ENCODE results near the gene TMTC3.

DNA sequence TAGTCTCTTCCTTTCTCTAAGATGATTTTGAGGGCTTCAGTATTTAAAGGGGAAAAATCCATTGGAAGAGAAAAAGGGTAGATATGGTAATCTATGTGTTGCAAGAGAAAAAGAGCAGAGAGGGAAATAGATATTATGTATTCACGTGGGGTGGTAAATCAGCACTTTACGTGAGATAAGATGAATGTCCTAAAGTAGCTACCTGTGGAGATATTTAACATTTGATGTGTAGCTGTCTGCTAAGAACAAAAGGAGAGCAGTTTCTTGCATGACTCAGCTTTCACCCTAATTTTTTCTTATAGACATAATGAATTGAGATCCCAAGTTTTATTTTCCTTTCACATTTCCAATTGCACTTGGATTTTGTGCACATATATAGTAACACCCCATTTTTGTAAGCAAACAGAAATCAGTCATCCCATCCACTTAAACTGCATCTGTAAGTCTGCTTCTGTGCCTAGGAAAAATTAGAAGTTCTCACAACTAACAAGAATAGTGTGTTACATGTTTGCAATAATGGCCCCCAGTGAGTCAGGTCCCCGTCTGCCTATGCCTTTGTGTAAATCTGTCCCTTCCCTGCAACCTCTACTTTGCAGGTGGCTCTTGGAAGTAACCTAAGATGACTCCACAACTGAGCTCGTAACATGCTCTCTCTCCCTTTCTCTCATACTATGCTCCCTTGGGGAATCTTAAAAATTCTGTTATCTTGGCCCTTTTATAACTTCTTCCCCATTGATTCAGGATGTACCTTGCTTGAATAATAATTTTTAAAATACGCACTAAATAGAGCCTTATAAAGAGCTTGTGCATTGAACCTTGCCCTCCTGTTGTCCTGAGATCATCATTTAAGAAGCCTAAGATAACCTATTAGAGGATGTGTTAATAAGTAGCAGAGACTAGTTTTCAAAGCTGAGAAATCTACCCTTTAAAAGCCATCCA, 3.7 kb downstream of the TMTC3 start:
- TF ChIP-seq CTCF (IDR thresholded peaks at IDR 0.05) (no peak), POLR2A (IDR thresholded peaks at IDR 0.05) (no peak)

Data from testis (tissue), 2 donors.